Natural killer cell (primary cell): ENCODE measurements around the gene CCDC85C. TPM values are rescaled to one million over a fixed set of nuclear protein-coding genes. Genes with fewer than 3 reads are reported as not detected.

Experiments
- ATAC-seq, 3 donors: fragments of 150-1000 bp in 2 of 3; fragments of 200-7000 bp in 1 of 3; cut with Tn5 transposase; 1 replicate in 1 of 3; 2 replicates in 2 of 3; pipeline ENCODE4 v1.10.0; 2021; ENCODE audit warnings: mild to moderate bottlenecking in 2 of 3, moderate library complexity in 2 of 3
- DNase-seq, 2 donors: peaks; one replicate each; pipeline versions ENCODE4 v3.0.0 to v3.0.0-alpha.2; 2013 to 2021; ENCODE audit warnings: mixed read lengths in 1 of 2
- H3K27ac ChIP-seq: one replicate; pipeline ENCODE4 v1.5.1; 2013; ENCODE audit warnings: mild to moderate bottlenecking, low read length
- H3K27me3 ChIP-seq: one replicate; pipeline ENCODE4 v1.6.1; 2013; ENCODE audit warnings: low read length; ENCODE audit not compliant: control insufficient read depth, insufficient read depth
- H3K36me3 ChIP-seq: one replicate; pipeline ENCODE4 v1.6.1; 2013; ENCODE audit warnings: low read length; ENCODE audit not compliant: control insufficient read depth, insufficient read depth
- H3K4me1 ChIP-seq: one replicate; pipeline ENCODE4 v1.6.1; 2013; ENCODE audit warnings: low read length; ENCODE audit not compliant: control insufficient read depth, insufficient read depth
- H3K4me3 ChIP-seq: one replicate; pipeline ENCODE4 v1.5.1; 2013; ENCODE audit warnings: low read length
- H3K9me3 ChIP-seq: one replicate; pipeline ENCODE4 v1.6.1; 2013; ENCODE audit warnings: low read length; ENCODE audit not compliant: control insufficient read depth, insufficient read depth
- H3K27ac Mint-ChIP-seq, 2 donors: one replicate each; pipeline ENCODE4 v1.8.0; 2022; ENCODE audit warnings: mild to moderate bottlenecking in 2 of 2, mixed read lengths in 2 of 2, moderate library complexity in 1 of 2
- H3K27me3 Mint-ChIP-seq, 2 donors: one replicate each; pipeline ENCODE4 v1.8.0; 2022; ENCODE audit warnings: low read depth in 2 of 2, mixed read lengths in 2 of 2
- H3K36me3 Mint-ChIP-seq: one replicate; pipeline ENCODE4 v1.8.0; 2022; ENCODE audit warnings: mixed read lengths
- H3K4me1 Mint-ChIP-seq, 2 donors: one replicate each; pipeline ENCODE4 v1.8.0; 2022; ENCODE audit warnings: mixed read lengths in 2 of 2
- H3K4me3 Mint-ChIP-seq: one replicate; pipeline ENCODE4 v1.8.0; 2022; ENCODE audit warnings: mild to moderate bottlenecking, moderate library complexity, mixed read lengths
- H3K9me3 Mint-ChIP-seq, 2 donors: one replicate each; pipeline ENCODE4 v1.8.0; 2022; ENCODE audit warnings: mixed read lengths in 2 of 2
- CTCF ChIP-seq: fragments of 200-600 bp; IDR thresholded peaks from one replicate; pipeline ENCODE4 v1.8.0; 2022; ENCODE audit warnings: antibody characterized with exemption
- WGBS: methylation state at CpG from one replicate; pipeline ENCODE4 v1.1.7; 2013; ENCODE audit warnings: missing lambda C conversion rate; ENCODE audit not compliant: insufficient coverage; 5-methylcytosine and 5-hydroxymethylcytosine counted together
- intact Hi-C: fragments of 100-400 bp; cut with micrococcal nuclease; formaldehyde crosslinking; loops from one replicate; pipeline ENCODE4 v1.14.2; 2022
- total RNA-seq, 4 donors: library from RNA; stranded (reverse); fragments of 120-200 nt in 1 of 4; gene quantifications; one replicate each; pipeline versions ENCODE4 v1.2.3 to v1.2.4, GENCODE V29; 2013 to 2022

CCDC85C gene
- total RNA-seq, 3 donors from 2014 or later (not counting 1 experiment from before 2014, with no cell fraction given), result 0.73 to 4.3 (median 2.8) TPM

GRCh38 chr14:99530407-99531155, 73.4 kb downstream of the CCDC85C start:
- H3K27me3 Mint-ChIP-seq, result no peaks in the 10 kb centered on the region
- H3K4me1 ChIP-seq, result no peaks in the 10 kb centered on the region
- no peaks in the 10 kb centered on the region for H3K36me3 Mint-ChIP-seq
- no peak overlapping the region for H3K27ac ChIP-seq
- ATAC-seq (no peak), DNase-seq (no peak)
- H3K9me3 Mint-ChIP-seq, result no peaks in the 10 kb centered on the region
- intact Hi-C loops, result no loop called here
- H3K4me1 Mint-ChIP-seq, result no peaks in the 10 kb centered on the region
- H3K27ac Mint-ChIP-seq, result no peak overlapping the region
- H3K4me3 ChIP-seq, result no peak overlapping the region
- H3K27me3 ChIP-seq, result no peaks in the 10 kb centered on the region
- H3K36me3 ChIP-seq, result no peaks in the 10 kb centered on the region
- TF ChIP-seq CTCF, result no peak
- H3K9me3 ChIP-seq, result no peaks in the 10 kb centered on the region
- H3K4me3 Mint-ChIP-seq, result no peak overlapping the region
- 91% methylated on average over 19 of the region's 19 CpGs for WGBS

- WGBS, result 84% methylated on average over 4 of the region's 4 CpGs
Observed at GRCh38 chr14:99529899-99530298, 74.1 kb downstream of the CCDC85C start.

GRCh38 chr14:99527427-99528076, 76.5 kb downstream of the CCDC85C start:
- Histone ChIP-seq H3K4me3 (no peak overlapping the region), H3K36me3 (no peaks in the 10 kb centered on the region), H3K27me3 (no peaks in the 10 kb centered on the region), H3K9me3 (no peaks in the 10 kb centered on the region), H3K4me1 (no peaks in the 10 kb centered on the region), H3K27ac (no peak overlapping the region)
- Mint-ChIP-seq H3K27me3 (no peaks in the 10 kb centered on the region), H3K4me1 (no peaks in the 10 kb centered on the region), H3K9me3 (no peaks in the 10 kb centered on the region), H3K4me3 (no peak overlapping the region), H3K27ac (no peak overlapping the region), H3K36me3 (no peaks in the 10 kb centered on the region)
- no peak for TF ChIP-seq CTCF
- intact Hi-C loops, result no loop called here
- ATAC-seq, result no peak
- WGBS, result 88% methylated on average over 19 of the region's 19 CpGs
- no peak for DNase-seq

More at GRCh38 chr14:99529899-99530298, 74.1 kb downstream of the CCDC85C start:
- intact Hi-C loops, result no loop called here
- Mint-ChIP-seq H3K4me3 (no peak overlapping the region), H3K27me3 (no peaks in the 10 kb centered on the region), H3K27ac (no peak overlapping the region), H3K36me3 (no peaks in the 10 kb centered on the region), H3K9me3 (no peaks in the 10 kb centered on the region), H3K4me1 (no peaks in the 10 kb centered on the region)
- no peaks in the 10 kb centered on the region for H3K9me3 ChIP-seq
- no peaks in the 10 kb centered on the region for H3K4me1 ChIP-seq
- no peak for DNase-seq
- no peak overlapping the region for H3K27ac ChIP-seq
- H3K36me3 ChIP-seq, result no peaks in the 10 kb centered on the region
- TF ChIP-seq CTCF, result no peak
- no peak overlapping the region for H3K4me3 ChIP-seq
- H3K27me3 ChIP-seq, result no peaks in the 10 kb centered on the region
- ATAC-seq, result no peak
